OCI-LY3 (cell line): ENCODE measurements around the gene SLC15A1.

Source experiments
- CTCF ChIP-seq: fragments of 200-600, 300-600 bp; sonication (generic); IDR thresholded peaks from 2 replicates; pipeline ENCODE4 v1.5.1; 2014; ENCODE audit warnings: antibody characterized with exemption, low read length, low read depth
- EZH2phosphoT487 ChIP-seq: fragments of 200-600 bp; shearing (Covaris generic); IDR thresholded peaks from 2 replicates; pipeline ENCODE4 v1.6.1; 2018; ENCODE audit warnings: antibody characterized with exemption, mixed run types, low read depth

GRCh38 chr13:98738993-98739392, 13.5 kb downstream of the SLC15A1 start:
- no peak for TF ChIP-seq CTCF
- TF ChIP-seq EZH2phosphoT487: no peak
